ENCODE results near the gene C1QB. TPM values are rescaled to one million over a fixed set of nuclear protein-coding genes. Genes with fewer than 3 reads are reported as not detected.

The C1QB gene
- total and polyA plus RNA-seq, 2 experiments from 2014 or later: not detected

DNA sequence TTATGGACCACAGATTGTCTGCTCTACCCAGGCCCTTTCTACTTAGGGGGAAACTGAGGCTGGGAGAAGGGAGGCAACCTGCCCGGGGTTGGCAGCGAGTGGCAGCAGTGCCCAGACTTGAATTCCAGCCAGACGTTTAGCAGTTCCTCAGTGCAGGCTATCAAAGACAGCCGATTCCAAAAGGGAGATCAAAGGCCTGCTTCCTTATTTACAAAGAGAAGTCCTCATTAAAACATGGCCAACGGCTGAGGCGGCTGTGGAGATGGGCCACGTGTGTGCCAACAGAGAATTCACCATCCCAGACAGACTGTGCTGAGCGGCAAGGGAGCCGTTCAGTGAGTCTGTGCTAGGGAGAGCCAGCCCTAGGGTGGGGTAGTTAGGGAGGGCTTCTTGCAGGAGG lies 27.7 kb downstream of the C1QB start:
- Histone ChIP-seq H3K36me3 (ENCODE audit: insufficient read depth) (no peaks in the 10 kb centered on the region), H3K79me2 (replicated peaks; ENCODE audit: insufficient read depth) (no peaks in the 10 kb centered on the region), H3K4me1 (ENCODE audit: insufficient read depth) (peaks cover 9% of the 10 kb centered on the region), H3K9me2 (ENCODE audit: insufficient read depth) (no peaks in the 10 kb centered on the region), H2AFZ (no peak overlapping the region), H3K27me3 (ENCODE audit: insufficient read depth) (no peaks in the 10 kb centered on the region), H3K27ac (ENCODE audit: low read depth) (no peak overlapping the region), H3K4me3 (no peak overlapping the region), H4K20me1 (replicated peaks; ENCODE audit: insufficient read depth) (no peaks in the 10 kb centered on the region), H3K4me2 (no peak overlapping the region), H3F3A (replicated peaks; ENCODE audit: low read depth) (peaks cover 9% of the 10 kb centered on the region)
- Mint-ChIP-seq H3K9me3 (no peaks in the 10 kb centered on the region), H3K27me3 (ENCODE audit: insufficient read depth, low read depth, poor library complexity) (peaks cover 4% of the 10 kb centered on the region), H3K4me3 (no peak overlapping the region), H3K36me3 (ENCODE audit: low read depth) (no peaks in the 10 kb centered on the region), H3K4me1 (peaks cover 2% of the 10 kb centered on the region), H3K27ac (no peak overlapping the region)
- TF ChIP-seq CREB1 (CRISPR knock-in tag; IDR thresholded peaks at IDR 0.05; ENCODE audit: low read depth) (no peak), STAT1 (IDR thresholded peaks at IDR 0.05; ENCODE audit: unreplicated experiment) (no peak), JUNB (IDR thresholded peaks at IDR 0.05; ENCODE audit: unreplicated experiment) (no peak), EZH2phosphoT487 (IDR thresholded peaks at IDR 0.05; ENCODE audit: unreplicated experiment) (no peak), EZH2 (IDR thresholded peaks at IDR 0.05; ENCODE audit: low read depth, unreplicated experiment) (no peak), ZNF114 (CRISPR knock-in tag; IDR thresholded peaks at IDR 0.05) (no peak), NANOG (IDR thresholded peaks at IDR 0.05; ENCODE audit: borderline replicate concordance) (no peak), POLR2AphosphoS5 (IDR thresholded peaks at IDR 0.05; ENCODE audit: low read depth) (no peak), ZNF331 (CRISPR knock-in tag; IDR thresholded peaks at IDR 0.05; ENCODE audit: low read depth) (no peak)
- TF ChIP-seq, protein P1, sequence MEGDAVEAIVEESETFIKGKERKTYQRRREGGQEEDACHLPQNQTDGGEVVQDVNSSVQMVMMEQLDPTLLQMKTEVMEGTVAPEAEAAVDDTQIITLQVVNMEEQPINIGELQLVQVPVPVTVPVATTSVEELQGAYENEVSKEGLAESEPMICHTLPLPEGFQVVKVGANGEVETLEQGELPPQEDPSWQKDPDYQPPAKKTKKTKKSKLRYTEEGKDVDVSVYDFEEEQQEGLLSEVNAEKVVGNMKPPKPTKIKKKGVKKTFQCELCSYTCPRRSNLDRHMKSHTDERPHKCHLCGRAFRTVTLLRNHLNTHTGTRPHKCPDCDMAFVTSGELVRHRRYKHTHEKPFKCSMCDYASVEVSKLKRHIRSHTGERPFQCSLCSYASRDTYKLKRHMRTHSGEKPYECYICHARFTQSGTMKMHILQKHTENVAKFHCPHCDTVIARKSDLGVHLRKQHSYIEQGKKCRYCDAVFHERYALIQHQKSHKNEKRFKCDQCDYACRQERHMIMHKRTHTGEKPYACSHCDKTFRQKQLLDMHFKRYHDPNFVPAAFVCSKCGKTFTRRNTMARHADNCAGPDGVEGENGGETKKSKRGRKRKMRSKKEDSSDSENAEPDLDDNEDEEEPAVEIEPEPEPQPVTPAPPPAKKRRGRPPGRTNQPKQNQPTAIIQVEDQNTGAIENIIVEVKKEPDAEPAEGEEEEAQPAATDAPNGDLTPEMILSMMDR (conservative IDR thresholded peaks at IDR 0.05; ENCODE audit: low read depth in 2 of 2): no peak
- TF ChIP-seq, protein P2, sequence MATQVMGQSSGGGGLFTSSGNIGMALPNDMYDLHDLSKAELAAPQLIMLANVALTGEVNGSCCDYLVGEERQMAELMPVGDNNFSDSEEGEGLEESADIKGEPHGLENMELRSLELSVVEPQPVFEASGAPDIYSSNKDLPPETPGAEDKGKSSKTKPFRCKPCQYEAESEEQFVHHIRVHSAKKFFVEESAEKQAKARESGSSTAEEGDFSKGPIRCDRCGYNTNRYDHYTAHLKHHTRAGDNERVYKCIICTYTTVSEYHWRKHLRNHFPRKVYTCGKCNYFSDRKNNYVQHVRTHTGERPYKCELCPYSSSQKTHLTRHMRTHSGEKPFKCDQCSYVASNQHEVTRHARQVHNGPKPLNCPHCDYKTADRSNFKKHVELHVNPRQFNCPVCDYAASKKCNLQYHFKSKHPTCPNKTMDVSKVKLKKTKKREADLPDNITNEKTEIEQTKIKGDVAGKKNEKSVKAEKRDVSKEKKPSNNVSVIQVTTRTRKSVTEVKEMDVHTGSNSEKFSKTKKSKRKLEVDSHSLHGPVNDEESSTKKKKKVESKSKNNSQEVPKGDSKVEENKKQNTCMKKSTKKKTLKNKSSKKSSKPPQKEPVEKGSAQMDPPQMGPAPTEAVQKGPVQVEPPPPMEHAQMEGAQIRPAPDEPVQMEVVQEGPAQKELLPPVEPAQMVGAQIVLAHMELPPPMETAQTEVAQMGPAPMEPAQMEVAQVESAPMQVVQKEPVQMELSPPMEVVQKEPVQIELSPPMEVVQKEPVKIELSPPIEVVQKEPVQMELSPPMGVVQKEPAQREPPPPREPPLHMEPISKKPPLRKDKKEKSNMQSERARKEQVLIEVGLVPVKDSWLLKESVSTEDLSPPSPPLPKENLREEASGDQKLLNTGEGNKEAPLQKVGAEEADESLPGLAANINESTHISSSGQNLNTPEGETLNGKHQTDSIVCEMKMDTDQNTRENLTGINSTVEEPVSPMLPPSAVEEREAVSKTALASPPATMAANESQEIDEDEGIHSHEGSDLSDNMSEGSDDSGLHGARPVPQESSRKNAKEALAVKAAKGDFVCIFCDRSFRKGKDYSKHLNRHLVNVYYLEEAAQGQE (IDR thresholded peaks at IDR 0.05; ENCODE audit: unreplicated experiment): no peak
- TF ChIP-seq, protein P3, sequence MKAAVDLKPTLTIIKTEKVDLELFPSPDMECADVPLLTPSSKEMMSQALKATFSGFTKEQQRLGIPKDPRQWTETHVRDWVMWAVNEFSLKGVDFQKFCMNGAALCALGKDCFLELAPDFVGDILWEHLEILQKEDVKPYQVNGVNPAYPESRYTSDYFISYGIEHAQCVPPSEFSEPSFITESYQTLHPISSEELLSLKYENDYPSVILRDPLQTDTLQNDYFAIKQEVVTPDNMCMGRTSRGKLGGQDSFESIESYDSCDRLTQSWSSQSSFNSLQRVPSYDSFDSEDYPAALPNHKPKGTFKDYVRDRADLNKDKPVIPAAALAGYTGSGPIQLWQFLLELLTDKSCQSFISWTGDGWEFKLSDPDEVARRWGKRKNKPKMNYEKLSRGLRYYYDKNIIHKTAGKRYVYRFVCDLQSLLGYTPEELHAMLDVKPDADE (IDR thresholded peaks at IDR 0.05): no peak
- TF ChIP-seq, protein P4, sequence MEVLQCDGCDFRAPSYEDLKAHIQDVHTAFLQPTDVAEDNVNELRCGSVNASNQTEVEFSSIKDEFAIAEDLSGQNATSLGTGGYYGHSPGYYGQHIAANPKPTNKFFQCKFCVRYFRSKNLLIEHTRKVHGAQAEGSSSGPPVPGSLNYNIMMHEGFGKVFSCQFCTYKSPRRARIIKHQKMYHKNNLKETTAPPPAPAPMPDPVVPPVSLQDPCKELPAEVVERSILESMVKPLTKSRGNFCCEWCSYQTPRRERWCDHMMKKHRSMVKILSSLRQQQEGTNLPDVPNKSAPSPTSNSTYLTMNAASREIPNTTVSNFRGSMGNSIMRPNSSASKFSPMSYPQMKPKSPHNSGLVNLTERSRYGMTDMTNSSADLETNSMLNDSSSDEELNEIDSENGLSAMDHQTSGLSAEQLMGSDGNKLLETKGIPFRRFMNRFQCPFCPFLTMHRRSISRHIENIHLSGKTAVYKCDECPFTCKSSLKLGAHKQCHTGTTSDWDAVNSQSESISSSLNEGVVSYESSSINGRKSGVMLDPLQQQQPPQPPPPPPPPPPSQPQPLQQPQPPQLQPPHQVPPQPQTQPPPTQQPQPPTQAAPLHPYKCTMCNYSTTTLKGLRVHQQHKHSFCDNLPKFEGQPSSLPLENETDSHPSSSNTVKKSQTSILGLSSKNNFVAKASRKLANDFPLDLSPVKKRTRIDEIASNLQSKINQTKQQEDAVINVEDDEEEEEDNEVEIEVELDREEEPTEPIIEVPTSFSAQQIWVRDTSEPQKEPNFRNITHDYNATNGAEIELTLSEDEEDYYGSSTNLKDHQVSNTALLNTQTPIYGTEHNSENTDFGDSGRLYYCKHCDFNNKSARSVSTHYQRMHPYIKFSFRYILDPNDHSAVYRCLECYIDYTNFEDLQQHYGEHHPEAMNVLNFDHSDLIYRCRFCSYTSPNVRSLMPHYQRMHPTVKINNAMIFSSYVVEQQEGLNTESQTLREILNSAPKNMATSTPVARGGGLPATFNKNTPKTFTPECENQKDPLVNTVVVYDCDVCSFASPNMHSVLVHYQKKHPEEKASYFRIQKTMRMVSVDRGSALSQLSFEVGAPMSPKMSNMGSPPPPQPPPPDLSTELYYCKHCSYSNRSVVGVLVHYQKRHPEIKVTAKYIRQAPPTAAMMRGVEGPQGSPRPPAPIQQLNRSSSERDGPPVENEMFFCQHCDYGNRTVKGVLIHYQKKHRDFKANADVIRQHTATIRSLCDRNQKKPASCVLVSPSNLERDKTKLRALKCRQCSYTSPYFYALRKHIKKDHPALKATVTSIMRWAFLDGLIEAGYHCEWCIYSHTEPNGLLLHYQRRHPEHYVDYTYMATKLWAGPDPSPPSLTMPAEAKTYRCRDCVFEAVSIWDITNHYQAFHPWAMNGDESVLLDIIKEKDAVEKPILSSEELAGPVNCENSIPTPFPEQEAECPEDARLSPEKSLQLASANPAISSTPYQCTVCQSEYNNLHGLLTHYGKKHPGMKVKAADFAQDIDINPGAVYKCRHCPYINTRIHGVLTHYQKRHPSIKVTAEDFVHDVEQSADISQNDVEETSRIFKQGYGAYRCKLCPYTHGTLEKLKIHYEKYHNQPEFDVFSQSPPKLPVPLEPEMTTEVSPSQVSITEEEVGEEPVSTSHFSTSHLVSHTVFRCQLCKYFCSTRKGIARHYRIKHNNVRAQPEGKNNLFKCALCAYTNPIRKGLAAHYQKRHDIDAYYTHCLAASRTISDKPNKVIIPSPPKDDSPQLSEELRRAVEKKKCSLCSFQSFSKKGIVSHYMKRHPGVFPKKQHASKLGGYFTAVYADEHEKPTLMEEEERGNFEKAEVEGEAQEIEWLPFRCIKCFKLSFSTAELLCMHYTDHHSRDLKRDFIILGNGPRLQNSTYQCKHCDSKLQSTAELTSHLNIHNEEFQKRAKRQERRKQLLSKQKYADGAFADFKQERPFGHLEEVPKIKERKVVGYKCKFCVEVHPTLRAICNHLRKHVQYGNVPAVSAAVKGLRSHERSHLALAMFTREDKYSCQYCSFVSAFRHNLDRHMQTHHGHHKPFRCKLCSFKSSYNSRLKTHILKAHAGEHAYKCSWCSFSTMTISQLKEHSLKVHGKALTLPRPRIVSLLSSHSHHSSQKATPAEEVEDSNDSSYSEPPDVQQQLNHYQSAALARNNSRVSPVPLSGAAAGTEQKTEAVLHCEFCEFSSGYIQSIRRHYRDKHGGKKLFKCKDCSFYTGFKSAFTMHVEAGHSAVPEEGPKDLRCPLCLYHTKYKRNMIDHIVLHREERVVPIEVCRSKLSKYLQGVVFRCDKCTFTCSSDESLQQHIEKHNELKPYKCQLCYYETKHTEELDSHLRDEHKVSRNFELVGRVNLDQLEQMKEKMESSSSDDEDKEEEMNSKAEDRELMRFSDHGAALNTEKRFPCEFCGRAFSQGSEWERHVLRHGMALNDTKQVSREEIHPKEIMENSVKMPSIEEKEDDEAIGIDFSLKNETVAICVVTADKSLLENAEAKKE (CRISPR knock-in tag; IDR thresholded peaks at IDR 0.05): no peak
- DNase-seq (ENCODE audit: low spot score): no peak
- no peak for ATAC-seq

Data from GM23338 (cell line).